K562 (cell line): ENCODE results near the gene UGT1A9. TPM values are rescaled to one million over a fixed set of nuclear protein-coding genes. Genes with fewer than 3 reads are reported as not detected.

Source experiments
- ATAC-seq: fragments of 200-7000 bp; cut with Tn5 transposase; 3 replicates; pipeline ENCODE4 v1.9.1; 2020; ENCODE audit warnings: moderate library complexity
- BruUV-seq: library from RNA; stranded (reverse); fragments of 400-500 nt; replicated peaks from 2 replicates; lab custom pipeline; 2021; lab: Mats Ljungman, UMichigan
- CTCF ChIA-PET: fragments of 300-600 bp; formaldehyde crosslinking; extraction: SDS; loops from one replicate; lab custom pipeline; 2021; ENCODE audit warnings: low intra/inter-chr PET ratio; lab: Yijun Ruan, JAX
- POLR2A ChIA-PET: fragments of 300-600, 350-650 bp; sonication (Branson Sonifier 250); formaldehyde crosslinking; extraction: SDS; loops from one replicate; lab custom pipeline; 2021; ENCODE audit warnings: antibody characterized with exemption, inconsistent platforms; lab: Yijun Ruan, JAX
- DNase-seq, 4 experiments: peaks; one replicate each; pipeline versions ENCODE4 v3.0.0 to v3.0.0-alpha.2; 2011 to 2018; ENCODE audit warnings: low spot score in 3 of 4, mixed read lengths in 3 of 4; ENCODE audit errors: extremely low read depth in 1 of 4
- FAIRE-seq: peaks from 2 replicates; lab custom pipeline; 2011; peaks lifted over from hg19 to GRCh38; lab: Jason Lieb, UNC
- H2AFZ ChIP-seq: 2 replicates; pipeline ENCODE4 v1.6.0; 2011; ENCODE audit warnings: low read depth, low read length, control low read depth, inconsistent platforms
- H3K27ac ChIP-seq: fragments of 200-600 bp; 3 replicates; pipeline ENCODE4 v1.8.0; 2011; ENCODE audit warnings: low read depth, mild to moderate bottlenecking, control low read depth, inconsistent platforms, low read length, moderate library complexity, mixed read lengths; ENCODE audit errors: extremely low read depth
- H3K27me3 ChIP-seq, 2 experiments: fragments of 300-600 bp in 1 of 2; 2 replicates in 1 of 2; 3 replicates in 1 of 2; pipeline versions ENCODE4 v1.6.0 to v1.8.0; 2011; ENCODE audit warnings: inconsistent platforms in 2 of 2, low read length in 2 of 2, mild to moderate bottlenecking in 1 of 2, mixed read lengths in 1 of 2, moderate library complexity in 1 of 2; ENCODE audit not compliant: control insufficient read depth in 2 of 2, insufficient read depth in 2 of 2
- H3K36me3 ChIP-seq: fragments of 300-600 bp; 3 replicates; pipeline ENCODE4 v1.8.0; 2011; ENCODE audit warnings: mild to moderate bottlenecking, low read length, inconsistent platforms; ENCODE audit not compliant: control insufficient read depth, insufficient read depth
- H3K4me1 ChIP-seq, 2 experiments: fragments of 200-600 bp in 1 of 2; replicated peaks in 1 of 2; 2 replicates in 1 of 2; 3 replicates in 1 of 2; pipeline versions ENCODE4 v1.5.1 to v1.8.0; 2011; ENCODE audit warnings: inconsistent platforms in 2 of 2, low read length in 2 of 2, mild to moderate bottlenecking in 1 of 2, mixed read lengths in 1 of 2, moderate library complexity in 1 of 2; ENCODE audit not compliant: control insufficient read depth in 2 of 2, insufficient read depth in 2 of 2
- H3K4me2 ChIP-seq: 2 replicates; pipeline ENCODE4 v1.6.1; 2011; ENCODE audit warnings: low read length, control low read depth, inconsistent platforms, mixed read lengths; ENCODE audit not compliant: insufficient read depth
- H3K4me3 ChIP-seq: fragments of 200-600 bp; sonication (generic), shearing (Covaris generic); 2 replicates; pipeline ENCODE4 v1.5.1; 2016; ENCODE audit warnings: control low read depth, inconsistent platforms
- H3K79me2 ChIP-seq: fragments of 200-600 bp; 3 replicates; pipeline ENCODE4 v1.8.0; 2011; ENCODE audit warnings: low read length, inconsistent platforms; ENCODE audit not compliant: control insufficient read depth, insufficient read depth
- H3K9ac ChIP-seq, 2 experiments: 2 replicates each; pipeline versions ENCODE4 v1.6.0 to v1.6.1; 2011; ENCODE audit warnings: low read depth in 2 of 2, low read length in 2 of 2, control low read depth in 1 of 2, inconsistent platforms in 1 of 2, mild to moderate bottlenecking in 1 of 2, mixed read lengths in 1 of 2; ENCODE audit not compliant: insufficient read depth in 1 of 2
- H3K9me1 ChIP-seq: one replicate; pipeline ENCODE4 v1.6.0; 2011; ENCODE audit warnings: inconsistent platforms, mild to moderate bottlenecking, low read length, moderate library complexity; ENCODE audit not compliant: control insufficient read depth, insufficient read depth
- H3K9me3 ChIP-seq: replicated peaks from 2 replicates; pipeline ENCODE4 v1.5.1; 2011; ENCODE audit warnings: low read depth, low read length, inconsistent platforms; ENCODE audit not compliant: control insufficient read depth, insufficient read depth
- H4K20me1 ChIP-seq: replicated peaks from 2 replicates; pipeline ENCODE4 v1.6.1; 2011; ENCODE audit warnings: low read length, inconsistent platforms, mixed read lengths; ENCODE audit not compliant: control insufficient read depth, insufficient read depth
- BRF1 ChIP-seq: IDR thresholded peaks from 3 replicates; pipeline ENCODE4 v1.6.1; 2011; ENCODE audit warnings: borderline replicate concordance, mild to moderate bottlenecking; ENCODE audit not compliant: insufficient read length; ENCODE audit errors: extremely low read depth
- CAMTA2 ChIP-seq: fragments of 250-450 bp; sonication (Bioruptor Pico); conservative IDR thresholded peaks from 2 replicates; pipeline ENCODE4 v1.5.1; 2022
- CBFA2T3 ChIP-seq: fragments of 450-650 bp; IDR thresholded peaks from 2 replicates; pipeline ENCODE4 v1.6.1; 2017
- CBX3 ChIP-seq, 2 experiments: IDR thresholded peaks; 1 replicate in 1 of 2; 2 replicates in 1 of 2; pipeline ENCODE4 v1.6.1; 2012; ENCODE audit warnings: inconsistent platforms in 2 of 2, low read length in 2 of 2, borderline replicate concordance in 1 of 2, control low read depth in 1 of 2
- CEBPZ ChIP-seq: fragments of 150-350 bp; IDR thresholded peaks from 2 replicates; pipeline ENCODE4 v1.6.1; 2014; ENCODE audit warnings: low read depth, mild to moderate bottlenecking, low read length, borderline replicate concordance
- EZH2 ChIP-seq: IDR thresholded peaks from 2 replicates; pipeline ENCODE4 v1.6.1; 2012; ENCODE audit warnings: low read depth, mild to moderate bottlenecking, inconsistent platforms, low read length, borderline replicate concordance
- RBM17 ChIP-seq: fragments of 200-400 bp; formaldehyde crosslinking; IDR thresholded peaks from 2 replicates; pipeline ENCODE4 v1.6.1; 2017; ENCODE audit warnings: low read depth, mild to moderate bottlenecking, low read length, borderline replicate concordance
- SOX6 ChIP-seq: fragments of 450-650 bp; IDR thresholded peaks from 2 replicates; pipeline ENCODE4 v1.6.1; 2014; ENCODE audit warnings: mild to moderate bottlenecking
- SPI1 ChIP-seq: IDR thresholded peaks from 2 replicates; pipeline ENCODE4 v1.6.1; 2011; ENCODE audit warnings: low read depth, low read length, control low read depth, borderline replicate concordance
- ZNF232 ChIP-seq: sonication (generic); formaldehyde crosslinking; IDR thresholded peaks from 2 replicates; pipeline ENCODE4 v1.8.0; 2022; ENCODE audit warnings: mild to moderate bottlenecking, missing genetic modification reagents
- WGBS: fragments of 100-300 bp; shearing (Covaris generic); methylation state at CpG from one replicate; pipeline ENCODE4 v1.1.6; 2016; ENCODE audit warnings: low coverage, mixed read lengths; ENCODE audit not compliant: insufficient coverage; ENCODE audit errors: missing lambda C conversion rate; 5-methylcytosine and 5-hydroxymethylcytosine counted together
- in situ Hi-C: fragments of 300-500 bp; cut with MboI; formaldehyde crosslinking; loops from 4 replicates; pipeline ENCODE4 v1.15.0; 2018; ENCODE audit warnings: inconsistent platforms, mixed read lengths
- intact Hi-C: fragments of 100-400 bp; cut with micrococcal nuclease; formaldehyde crosslinking; loops from 2 replicates; pipeline ENCODE4 v1.14.2; 2022
- polyA plus RNA-seq, 8 experiments: library from polyadenylated mRNA; depleted of rRNA in 4 of 8; stranded (reverse) in 5 of 8; unstranded in 3 of 8; fragments of >200 nt; fragmentation: Nextera tagmentation in 2 of 8; fragmentation: Illumina TruSeq in 1 of 8; extraction: Ambion mirVana in 2 of 8; extraction: Trizol in 1 of 8; gene quantifications; 2 replicates each; pipeline versions ENCODE4 v1.2.1 to v1.2.3, GENCODE V29; 2011 to 2014; ENCODE audit warnings: inconsistent platforms in 1 of 8, missing spikeins in 1 of 8
- total RNA-seq, 7 experiments: library from RNA; depleted of rRNA in 6 of 7; stranded (reverse); fragments of >200 nt in 6 of 7; fragmentation: Illumina TruSeq in 2 of 7; extraction: Trizol in 2 of 7; gene quantifications; 2 replicates each; pipeline versions ENCODE4 v1.2.1 to v1.2.3, GENCODE V29; 2011 to 2021; ENCODE audit warnings: low replicate concordance in 1 of 7
- TF ChIP-seq, protein P1 (sequence below): fragments of 250-450 bp; sonication (Bioruptor Pico); IDR thresholded peaks from 2 replicates; pipeline ENCODE4 v1.9.0; 2021; ENCODE audit warnings: mild to moderate bottlenecking

UGT1A9 gene
- total and polyA plus RNA-seq, 9 of the 15 experiments (the other 6 are each of a cell fraction or from before 2014, with no cell fraction given) = 0.09 TPM; not detected in 8

DNA sequence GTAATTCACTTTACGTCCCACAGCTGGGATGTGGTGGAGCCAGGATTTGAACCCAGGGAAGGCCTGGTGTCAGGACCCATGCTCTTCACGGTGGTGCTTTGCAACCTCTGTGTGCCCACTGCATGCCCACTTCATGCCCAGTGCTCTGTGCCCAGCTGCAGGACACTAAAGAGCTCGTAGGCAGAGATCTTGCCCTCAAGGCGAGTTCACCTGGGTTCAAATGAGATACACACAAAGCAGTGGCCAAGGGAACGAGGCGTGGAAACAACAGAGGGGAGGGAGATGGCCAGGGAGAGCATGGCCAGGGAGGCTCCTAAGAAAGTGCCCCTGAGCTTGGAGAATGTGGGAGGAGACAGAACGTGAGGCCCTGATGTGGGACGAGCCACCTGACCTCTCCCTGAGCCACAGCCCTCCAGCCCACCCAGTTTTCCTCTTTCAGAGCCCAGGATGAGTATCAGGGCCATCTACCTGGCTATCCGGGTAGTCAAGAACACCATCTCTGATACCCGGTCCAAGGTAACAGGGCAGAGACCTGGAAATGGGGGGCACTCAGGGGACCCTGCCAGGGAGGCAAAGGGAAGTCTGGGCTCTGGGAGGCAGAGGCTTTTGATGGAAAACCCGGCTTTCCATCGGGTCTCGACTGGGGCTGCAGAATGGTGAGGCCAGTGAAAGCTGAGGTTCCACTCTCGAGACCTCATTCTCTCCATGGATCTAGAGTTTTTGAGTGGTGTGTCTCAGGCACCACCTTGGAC is 126.8 kb downstream of the UGT1A9 start:
- ChIA-PET POLR2A (interaction anchor here (0.6 to 0.7 kb wide), 2 partner anchors 19 to 203 kb away, joined by 3 to 4 read pairs; no protein-coding TSS in a partner anchor), CTCF (no interaction called here)
- no peaks in the 10 kb centered on the region for H3K9me1 ChIP-seq
- no peak overlapping the region for H3K9ac ChIP-seq
- H2AFZ ChIP-seq = no peak overlapping the region
- no peak for FAIRE-seq
- H3K79me2 ChIP-seq = no peaks in the 10 kb centered on the region
- H3K4me2 ChIP-seq = no peak overlapping the region
- BruUV-seq = no TSS peak
- H4K20me1 ChIP-seq = no peaks in the 10 kb centered on the region
- ATAC-seq = no peak
- 1% methylated on average over 11 of the region's 14 CpGs for WGBS
- no peaks in the 10 kb centered on the region for H3K9me3 ChIP-seq
- TF ChIP-seq BRF1 = no peak
- TF ChIP-seq SOX6 = no peak
- TF ChIP-seq CBX3 (IDR thresholded peaks at IDR 0.05; ENCODE audit: borderline replicate concordance in 1 of 2, low read length in 2 of 2) = no peak
- in situ Hi-C loops (no loop called here), intact Hi-C loops (no loop called here)
- H3K4me1 ChIP-seq = no peaks in the 10 kb centered on the region; a peak in 1 of 5 replicates
- no peak for DNase-seq
- no peak overlapping the region for H3K4me3 ChIP-seq
- H3K27ac ChIP-seq = no peak overlapping the region
- H3K27me3 ChIP-seq = peaks cover 0 to 14% of the 10 kb centered on the region in 2 experiments; a peak in 2 of 5 replicates
- H3K36me3 ChIP-seq = no peaks in the 10 kb centered on the region

DNA sequence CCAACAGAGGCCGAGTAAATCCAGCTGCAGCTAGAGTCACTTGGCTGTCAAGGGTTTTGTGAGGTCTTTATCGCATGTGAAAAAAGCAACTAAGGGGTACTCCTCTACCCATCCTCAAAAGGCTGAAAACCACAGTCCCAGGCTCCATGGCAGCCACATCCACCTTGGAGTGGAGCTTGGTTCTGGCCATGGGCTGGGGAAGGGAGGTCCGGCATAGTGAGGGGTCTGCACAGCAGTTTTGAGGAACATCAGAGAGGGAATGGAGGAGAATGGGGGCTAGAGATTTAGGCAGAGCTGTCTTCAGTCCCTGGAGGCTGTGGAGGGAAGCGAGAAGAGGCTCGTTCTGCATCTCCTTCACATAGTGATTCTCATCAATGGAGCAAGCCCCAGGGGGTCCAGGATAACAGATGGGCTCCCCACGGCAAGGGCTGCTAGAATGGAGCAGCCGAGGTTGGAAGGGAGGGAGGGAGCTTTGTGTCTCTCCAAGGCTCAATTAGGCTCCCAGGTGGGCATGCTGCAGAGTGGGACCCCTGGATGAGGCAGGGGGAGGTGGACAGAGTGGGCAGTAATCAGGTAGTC is 127.5 kb downstream of the UGT1A9 start:
- H4K20me1 ChIP-seq = no peaks in the 10 kb centered on the region
- no peak overlapping the region for H3K27ac ChIP-seq
- no peak overlapping the region for H3K4me2 ChIP-seq
- ChIA-PET CTCF (no interaction called here), POLR2A (interaction anchor here (0.6 kb wide), 1 partner anchor 203 kb away, joined by 4 read pairs; no protein-coding TSS in a partner anchor)
- H3K4me1 ChIP-seq = no peaks in the 10 kb centered on the region; a peak in 1 of 5 replicates
- no peak overlapping the region for H3K9ac ChIP-seq
- intact Hi-C loops (no loop called here), in situ Hi-C loops (no loop called here)
- H2AFZ ChIP-seq = no peak overlapping the region
- H3K36me3 ChIP-seq = no peaks in the 10 kb centered on the region
- BruUV-seq = no TSS peak
- no peak for ATAC-seq
- FAIRE-seq = no peak
- peaks cover 0 to 7% of the 10 kb centered on the region in 2 experiments; a peak in 2 of 5 replicates for H3K27me3 ChIP-seq
- no peaks in the 10 kb centered on the region for H3K79me2 ChIP-seq
- H3K9me1 ChIP-seq = no peaks in the 10 kb centered on the region
- no peaks in the 10 kb centered on the region for H3K9me3 ChIP-seq
- no peak overlapping the region for H3K4me3 ChIP-seq
- no peak for DNase-seq
- WGBS = 2% methylated on average over 7 of the region's 7 CpGs
- no peak for TF ChIP-seq CEBPZ
- no peak for TF ChIP-seq RBM17
- TF ChIP-seq, protein P1, sequence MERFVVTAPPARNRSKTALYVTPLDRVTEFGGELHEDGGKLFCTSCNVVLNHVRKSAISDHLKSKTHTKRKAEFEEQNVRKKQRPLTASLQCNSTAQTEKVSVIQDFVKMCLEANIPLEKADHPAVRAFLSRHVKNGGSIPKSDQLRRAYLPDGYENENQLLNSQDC (CRISPR knock-in tag) = no peak
- no peak for TF ChIP-seq EZH2
- TF ChIP-seq CAMTA2 (CRISPR knock-in tag) = no peak
- TF ChIP-seq ZNF232 (CRISPR knock-in tag) = no peak
- TF ChIP-seq CBFA2T3 = no peak
- TF ChIP-seq SPI1 = no peak
